HepG2 (cell line): ENCODE data around the gene LIM2. TPM values are rescaled to one million over a fixed set of nuclear protein-coding genes. Genes with fewer than 3 reads are reported as not detected.

Source experiments
- ATAC-seq: fragments of 200-7000 bp; cut with Tn5 transposase; 3 replicates; pipeline ENCODE4 v1.9.1; 2020; ENCODE audit warnings: mild to moderate bottlenecking, moderate library complexity
- BruUV-seq: library from RNA; stranded (reverse); fragments of 400-500 nt; replicated peaks from 2 replicates; lab custom pipeline; 2021; lab: Mats Ljungman, UMichigan
- CTCF ChIA-PET: fragments of 300-600 bp; formaldehyde crosslinking; extraction: SDS; loops from one replicate; lab custom pipeline; 2021; ENCODE audit warnings: low total read pairs, inconsistent platforms, low intra/inter-chr PET ratio; lab: Yijun Ruan, JAX
- POLR2A ChIA-PET: fragments of 350-600 bp; sonication (Branson Sonifier 250); formaldehyde crosslinking; loops from one replicate; lab custom pipeline; 2020; ENCODE audit warnings: antibody characterized with exemption, inconsistent platforms; lab: Yijun Ruan, JAX
- DNase-seq: peaks from one replicate; pipeline ENCODE4 v3.0.0-alpha.2; 2015; ENCODE audit warnings: low spot score
- FAIRE-seq: peaks from 3 replicates; lab custom pipeline; 2011; peaks lifted over from hg19 to GRCh38; lab: Jason Lieb, UNC
- H2AFZ ChIP-seq: one replicate; pipeline ENCODE4 v1.6.1; 2011; ENCODE audit warnings: low read length, inconsistent platforms
- H3K27ac ChIP-seq: fragments of 300-600 bp; 3 replicates; pipeline ENCODE4 v1.8.0; 2011; ENCODE audit warnings: mixed run types, mild to moderate bottlenecking, mixed read lengths, low read length, inconsistent platforms; ENCODE audit not compliant: insufficient read depth; ENCODE audit errors: extremely low read length
- H3K27me3 ChIP-seq, 2 experiments: fragments of 200-600 bp in 1 of 2; 2 replicates in 1 of 2; 3 replicates in 1 of 2; pipeline versions ENCODE4 v1.6.0 to v1.8.0; 2011; ENCODE audit warnings: low read length in 2 of 2, mild to moderate bottlenecking in 2 of 2, moderate library complexity in 2 of 2, inconsistent platforms in 1 of 2; ENCODE audit not compliant: insufficient read depth in 2 of 2, control insufficient read depth in 1 of 2
- H3K36me3 ChIP-seq, 2 experiments: fragments of 200-600 bp in 1 of 2; replicated peaks in 1 of 2; 2 replicates in 1 of 2; 3 replicates in 1 of 2; pipeline versions ENCODE4 v1.5.1 to v1.8.0; 2011; ENCODE audit warnings: low read length in 2 of 2, inconsistent platforms in 1 of 2; ENCODE audit not compliant: insufficient read depth in 2 of 2, control insufficient read depth in 1 of 2
- H3K4me1 ChIP-seq: 2 replicates; pipeline ENCODE4 v1.5.1; 2012; ENCODE audit warnings: low read length, inconsistent platforms; ENCODE audit not compliant: insufficient read depth
- H3K4me2 ChIP-seq: 2 replicates; pipeline ENCODE4 v1.6.0; 2011; ENCODE audit warnings: low read depth, low read length, inconsistent platforms
- H3K4me3 ChIP-seq, 3 experiments: fragments of 200-600 bp in 1 of 3; sonication (generic), shearing (Covaris generic) in 1 of 3; replicated peaks in 1 of 3; 2 replicates each; pipeline ENCODE4 v1.5.1; 2011 to 2016; ENCODE audit warnings: low read length in 3 of 3, inconsistent platforms in 2 of 3, low read depth in 2 of 3, mild to moderate bottlenecking in 2 of 3, control low read depth in 1 of 3, mixed read lengths in 1 of 3; ENCODE audit not compliant: insufficient read depth in 1 of 3
- H3K79me2 ChIP-seq: one replicate; pipeline ENCODE4 v1.6.1; 2011; ENCODE audit warnings: low read length, inconsistent platforms; ENCODE audit not compliant: insufficient read depth
- H3K9ac ChIP-seq: 2 replicates; pipeline ENCODE4 v1.6.0; 2011; ENCODE audit warnings: mild to moderate bottlenecking, low read depth, low read length, inconsistent platforms; ENCODE audit not compliant: insufficient read depth
- H3K9me3 ChIP-seq: 2 replicates; pipeline ENCODE4 v1.5.1; 2012; ENCODE audit warnings: mild to moderate bottlenecking, low read length
- H4K20me1 ChIP-seq: 2 replicates; pipeline ENCODE4 v1.6.0; 2011; ENCODE audit warnings: inconsistent platforms, mild to moderate bottlenecking, low read length, moderate library complexity; ENCODE audit not compliant: insufficient read depth
- BORCS8-MEF2B ChIP-seq: sonication (generic); formaldehyde crosslinking; IDR thresholded peaks from 2 replicates; pipeline ENCODE4 v1.8.0; 2022; ENCODE audit warnings: mild to moderate bottlenecking, missing genetic modification reagents
- FOXA3 ChIP-seq: IDR thresholded peaks from 2 replicates; pipeline ENCODE4 v1.6.1; 2016; ENCODE audit warnings: missing genetic modification reagents, missing compliant biosample characterization
- HNRNPLL ChIP-seq: fragments of 200-400 bp; formaldehyde crosslinking; IDR thresholded peaks from 2 replicates; pipeline ENCODE4 v1.6.1; 2017; ENCODE audit warnings: mild to moderate bottlenecking, low read depth, low read length; ENCODE audit not compliant: poor library complexity, severe bottlenecking
- JDP2 ChIP-seq: sonication (generic); formaldehyde crosslinking; IDR thresholded peaks from 2 replicates; pipeline ENCODE4 v1.8.1; 2022; ENCODE audit warnings: missing genetic modification reagents, borderline replicate concordance
- KLF16 ChIP-seq, 2 experiments: sonication (generic) in 1 of 2; formaldehyde crosslinking in 1 of 2; IDR thresholded peaks; 2 replicates each; pipeline versions ENCODE4 v1.6.1 to v1.8.0; 2016 to 2023; ENCODE audit warnings: missing genetic modification reagents in 2 of 2, missing compliant biosample characterization in 1 of 2
- MYC ChIP-seq: sonication (generic); formaldehyde crosslinking; IDR thresholded peaks from 2 replicates; pipeline ENCODE4 v1.9.0; 2021; ENCODE audit warnings: missing genetic modification reagents, borderline replicate concordance
- NFYC ChIP-seq: IDR thresholded peaks from 2 replicates; pipeline ENCODE4 v1.6.1; 2016; ENCODE audit warnings: missing genetic modification reagents, missing compliant biosample characterization
- NR2F6 ChIP-seq, 2 experiments: IDR thresholded peaks; 2 replicates each; pipeline ENCODE4 v1.6.1; 2016; ENCODE audit warnings: antibody characterized with exemption in 1 of 2, mild to moderate bottlenecking in 1 of 2
- POLR2AphosphoS5 ChIP-seq: IDR thresholded peaks from 2 replicates; pipeline ENCODE4 v1.6.1; 2012; ENCODE audit warnings: low read depth, low read length
- SALL1 ChIP-seq: sonication (generic); formaldehyde crosslinking; IDR thresholded peaks from 2 replicates; pipeline ENCODE4 v1.8.0; 2022; ENCODE audit warnings: mild to moderate bottlenecking, missing genetic modification reagents
- SCMH1 ChIP-seq: sonication (generic); formaldehyde crosslinking; IDR thresholded peaks from 2 replicates; pipeline ENCODE4 v1.9.0; 2021; ENCODE audit warnings: missing genetic modification reagents, mild to moderate bottlenecking, borderline replicate concordance
- THYN1 ChIP-seq: sonication (generic); formaldehyde crosslinking; IDR thresholded peaks from 2 replicates; pipeline ENCODE4 v1.8.1; 2023; ENCODE audit warnings: low read depth, mild to moderate bottlenecking, moderate library complexity, missing genetic modification reagents, borderline replicate concordance
- ZKSCAN1 ChIP-seq: fragments of 150-350 bp; IDR thresholded peaks from 2 replicates; pipeline ENCODE4 v1.6.1; 2014; ENCODE audit warnings: low read length
- ZNF225 ChIP-seq: sonication (generic); formaldehyde crosslinking; IDR thresholded peaks from 2 replicates; pipeline ENCODE4 v1.4.0; 2020; ENCODE audit warnings: mild to moderate bottlenecking, missing genetic modification reagents
- ZNF264 ChIP-seq: sonication (generic); formaldehyde crosslinking; IDR thresholded peaks from 2 replicates; pipeline ENCODE4 v1.4.0; 2020; ENCODE audit warnings: missing genetic modification reagents
- ZNF350 ChIP-seq: sonication (generic); formaldehyde crosslinking; IDR thresholded peaks from 2 replicates; pipeline ENCODE4 v1.4.0; 2020; ENCODE audit warnings: mild to moderate bottlenecking, low read depth, missing genetic modification reagents, borderline replicate concordance
- ZNF430 ChIP-seq: sonication (generic); formaldehyde crosslinking; IDR thresholded peaks from 2 replicates; pipeline ENCODE4 v1.9.0; 2021; ENCODE audit warnings: mild to moderate bottlenecking, missing genetic modification reagents
- ZNF552 ChIP-seq: sonication (generic); formaldehyde crosslinking; IDR thresholded peaks from 2 replicates; pipeline ENCODE4 v1.9.0; 2022; ENCODE audit warnings: missing genetic modification reagents, mild to moderate bottlenecking, borderline replicate concordance
- ZNF598 ChIP-seq: sonication (generic); formaldehyde crosslinking; IDR thresholded peaks from 2 replicates; pipeline ENCODE4 v1.5.1; 2020; ENCODE audit warnings: mild to moderate bottlenecking, missing genetic modification reagents, borderline replicate concordance
- ZNF605 ChIP-seq: sonication (generic); formaldehyde crosslinking; IDR thresholded peaks from 2 replicates; pipeline ENCODE4 v1.8.0; 2022; ENCODE audit warnings: mild to moderate bottlenecking, missing genetic modification reagents
- ZNF788 ChIP-seq: sonication (generic); formaldehyde crosslinking; IDR thresholded peaks from 2 replicates; pipeline ENCODE4 v1.5.0; 2020; ENCODE audit warnings: mild to moderate bottlenecking, missing genetic modification reagents, borderline replicate concordance
- WGBS: methylation state at CpG from one replicate; pipeline ENCODE4 v1.1.6; 2017; ENCODE audit warnings: low lambda C conversion rate; 5-methylcytosine and 5-hydroxymethylcytosine counted together
- in situ Hi-C: cut with HindIII; loops from 2 replicates; pipeline ENCODE4 v1.10.0; 2017; ENCODE audit warnings: low pct_unique_long_range_greater_than_20kb; ENCODE audit not compliant: extremely low pct_ligation_motif_present
- intact Hi-C: fragments of 100-400 bp; cut with micrococcal nuclease; formaldehyde crosslinking; loops from one replicate; pipeline ENCODE4 v1.10.0; 2022; ENCODE audit not compliant: unreplicated experiment
- polyA plus RNA-seq, 8 experiments: library from polyadenylated mRNA; depleted of rRNA in 3 of 8; stranded (reverse) in 7 of 8; unstranded in 1 of 8; fragments of >200 nt; fragmentation: Illumina TruSeq in 4 of 8; extraction: Trizol in 4 of 8; gene quantifications; 2 replicates each; pipeline versions ENCODE4 v1.2.1 to v1.2.3, GENCODE V29; 2011 to 2016; ENCODE audit warnings: low read depth in 4 of 8, missing spikeins in 1 of 8, mixed read lengths in 1 of 8; ENCODE audit not compliant: insufficient read depth in 1 of 8
- total RNA-seq, 5 experiments: library from RNA; depleted of rRNA; stranded (reverse); fragments of >200 nt; fragmentation: Illumina TruSeq; extraction: Trizol; gene quantifications; 2 replicates each; pipeline ENCODE4 v1.2.3, GENCODE V29; 2016; ENCODE audit warnings: low read depth in 1 of 5
- TF ChIP-seq, protein P1 (sequence below): sonication (generic); formaldehyde crosslinking; IDR thresholded peaks from 2 replicates; pipeline ENCODE4 v1.5.0; 2020; ENCODE audit warnings: missing genetic modification reagents
- TF ChIP-seq, protein P2 (sequence below): sonication (generic); formaldehyde crosslinking; IDR thresholded peaks from 2 replicates; pipeline ENCODE4 v1.5.1; 2020; ENCODE audit warnings: mild to moderate bottlenecking, missing genetic modification reagents, moderate library complexity
- TF ChIP-seq, protein P3 (sequence below): sonication (generic); IDR thresholded peaks from 2 replicates; pipeline ENCODE4 v1.6.1; 2016; ENCODE audit warnings: low read depth, borderline replicate concordance

The LIM2 gene
- total and polyA plus RNA-seq, 2 of the 13 experiments (the other 11 are each of a cell fraction or from before 2014, with no cell fraction given): 1.3 TPM; not detected in 1

DNA sequence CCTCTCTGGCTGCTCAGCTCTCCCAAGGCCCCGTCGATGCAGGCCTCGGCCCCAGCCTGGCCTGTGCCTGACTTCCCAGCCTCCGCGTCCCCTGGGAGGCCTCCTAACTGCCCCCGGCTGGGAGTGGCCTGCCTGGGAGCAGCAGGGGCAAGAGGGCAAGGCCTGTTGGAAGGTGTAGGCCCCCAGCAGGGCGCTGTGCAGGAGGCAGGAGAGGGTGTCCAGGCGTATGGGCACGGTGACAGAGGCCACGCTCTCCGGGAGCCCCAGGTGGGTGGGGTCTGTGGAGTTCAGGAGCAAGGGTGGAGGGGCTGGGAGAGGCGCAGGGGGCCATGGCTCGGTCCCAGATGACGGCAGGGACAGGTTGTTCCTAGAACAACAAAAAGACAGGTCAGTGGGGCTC, 1.4 kb upstream of the LIM2 start:
- no peaks in the 10 kb centered on the region for H3K36me3 ChIP-seq
- peak overlapping the region; percentile 59 for H3K9ac ChIP-seq
- 0% methylated on average over 4 of the region's 14 CpGs for WGBS
- H2AFZ ChIP-seq: peak overlapping the region; percentile 62
- peak overlapping the region; percentile 29 for H3K27ac ChIP-seq
- H3K4me1 ChIP-seq: peaks cover 52% of the 10 kb centered on the region
- BruUV-seq: no TSS peak
- DNase-seq (peak; percentile 37), ATAC-seq (peak; percentile 84), FAIRE-seq (no peak)
- intact Hi-C loops: no loop called here
- H3K4me2 ChIP-seq: peak overlapping the region; percentile 73
- H3K4me3 ChIP-seq: peak overlapping the region; percentile 41 to 62 (median 56); a peak in 5 of 6 replicates
- ChIA-PET CTCF (no interaction called here), POLR2A (interaction anchor here (0.7 to 4.1 kb wide), 8 partner anchors 9 to 49 kb away, joined by 4 to 30 read pairs (median 7); partner anchors contain the start of genes ETFB and NKG7)
- H4K20me1 ChIP-seq: no peaks in the 10 kb centered on the region
- H3K9me3 ChIP-seq: no peaks in the 10 kb centered on the region
- in situ Hi-C loops: no loop called here
- H3K27me3 ChIP-seq: peaks cover 0 to 2% of the 10 kb centered on the region in 2 experiments; a peak in 1 of 5 replicates
- H3K79me2 ChIP-seq: no peaks in the 10 kb centered on the region
- TF ChIP-seq, protein P1, sequence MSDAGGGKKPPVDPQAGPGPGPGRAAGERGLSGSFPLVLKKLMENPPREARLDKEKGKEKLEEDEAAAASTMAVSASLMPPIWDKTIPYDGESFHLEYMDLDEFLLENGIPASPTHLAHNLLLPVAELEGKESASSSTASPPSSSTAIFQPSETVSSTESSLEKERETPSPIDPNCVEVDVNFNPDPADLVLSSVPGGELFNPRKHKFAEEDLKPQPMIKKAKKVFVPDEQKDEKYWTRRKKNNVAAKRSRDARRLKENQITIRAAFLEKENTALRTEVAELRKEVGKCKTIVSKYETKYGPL (CRISPR knock-in tag): no peak
- peak; percentile 40; the same call in 1 of the 2 replicates for TF ChIP-seq NR2F6 (IDR thresholded peaks at IDR 0.05)
- peak; percentile 76; the same call in 1 of the 2 replicates for TF ChIP-seq NR2F6 (CRISPR knock-in tag; IDR thresholded peaks at IDR 0.05)
- TF ChIP-seq FOXA3 (CRISPR knock-in tag): peak; percentile 9; the same call in 1 of the 2 replicates
- TF ChIP-seq ZNF598 (CRISPR knock-in tag): no peak
- TF ChIP-seq HNRNPLL: peak; percentile 39
- peak; percentile 35; the same call in 1 of the 2 replicates for TF ChIP-seq MYC (CRISPR knock-in tag)
- TF ChIP-seq ZNF788: peak; percentile 67; the same call in 1 of the 2 replicates
- TF ChIP-seq ZKSCAN1: no peak
- TF ChIP-seq ZNF225 (CRISPR knock-in tag): 0 out of 2 replicates have a peak, but pooled peaks have one; percentile 62
- TF ChIP-seq ZNF552: 0 out of 2 replicates have a peak, but pooled peaks have one; percentile 45
- TF ChIP-seq POLR2AphosphoS5: peak; percentile 42; the same call in 1 of the 2 replicates
- no peak for TF ChIP-seq ZNF264 (CRISPR knock-in tag)
- peak; percentile 67; the same call in 1 of the 2 replicates for TF ChIP-seq BORCS8-MEF2B
- TF ChIP-seq SALL1: peak; percentile 66
- TF ChIP-seq JDP2 (CRISPR knock-in tag): no peak
- TF ChIP-seq, protein P2, sequence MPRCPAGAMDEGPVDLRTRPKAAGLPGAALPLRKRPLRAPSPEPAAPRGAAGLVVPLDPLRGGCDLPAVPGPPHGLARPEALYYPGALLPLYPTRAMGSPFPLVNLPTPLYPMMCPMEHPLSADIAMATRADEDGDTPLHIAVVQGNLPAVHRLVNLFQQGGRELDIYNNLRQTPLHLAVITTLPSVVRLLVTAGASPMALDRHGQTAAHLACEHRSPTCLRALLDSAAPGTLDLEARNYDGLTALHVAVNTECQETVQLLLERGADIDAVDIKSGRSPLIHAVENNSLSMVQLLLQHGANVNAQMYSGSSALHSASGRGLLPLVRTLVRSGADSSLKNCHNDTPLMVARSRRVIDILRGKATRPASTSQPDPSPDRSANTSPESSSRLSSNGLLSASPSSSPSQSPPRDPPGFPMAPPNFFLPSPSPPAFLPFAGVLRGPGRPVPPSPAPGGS: no peak
- 0 out of 2 replicates have a peak, but pooled peaks have one; percentile 43 for TF ChIP-seq ZNF430 (CRISPR knock-in tag)
- TF ChIP-seq ZNF350 (CRISPR knock-in tag): peak; percentile 64; the same call in 1 of the 2 replicates
- TF ChIP-seq NFYC (CRISPR knock-in tag): no peak
- TF ChIP-seq, protein P3, sequence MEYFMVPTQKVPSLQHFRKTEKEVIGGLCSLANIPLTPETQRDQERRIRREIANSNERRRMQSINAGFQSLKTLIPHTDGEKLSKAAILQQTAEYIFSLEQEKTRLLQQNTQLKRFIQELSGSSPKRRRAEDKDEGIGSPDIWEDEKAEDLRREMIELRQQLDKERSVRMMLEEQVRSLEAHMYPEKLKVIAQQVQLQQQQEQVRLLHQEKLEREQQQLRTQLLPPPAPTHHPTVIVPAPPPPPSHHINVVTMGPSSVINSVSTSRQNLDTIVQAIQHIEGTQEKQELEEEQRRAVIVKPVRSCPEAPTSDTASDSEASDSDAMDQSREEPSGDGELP: peak; percentile 36; the same call in 1 of the 2 replicates
- no peak for TF ChIP-seq SCMH1
- TF ChIP-seq ZNF605 (CRISPR knock-in tag): no peak
- TF ChIP-seq THYN1 (CRISPR knock-in tag): no peak
- no peak for TF ChIP-seq KLF16 (CRISPR knock-in tag; IDR thresholded peaks at IDR 0.05)
